H1 (cell line): ENCODE results near the gene TNIK. TPM values are rescaled to one million over a fixed set of nuclear protein-coding genes. Genes with fewer than 3 reads are reported as not detected.

Experiments used
- SRF ChIP-seq: IDR thresholded peaks from 2 replicates; pipeline ENCODE4 v1.6.1; 2011; ENCODE audit warnings: mild to moderate bottlenecking, low read depth, low read length, moderate library complexity
- polyA plus RNA-seq, 7 experiments: library from polyadenylated mRNA; depleted of rRNA in 3 of 7; stranded (reverse) in 5 of 7; unstranded in 2 of 7; fragments of >200 nt in 5 of 7; fragments of 200-250 nt in 2 of 7; gene quantifications; 1 replicate in 5 of 7; 2 replicates in 1 of 7; 4 replicates in 1 of 7; pipeline versions ENCODE4 v1.2.1 to v1.2.3, GENCODE V29; 2011 to 2013; ENCODE audit warnings: missing spikeins in 2 of 7, mixed read lengths in 2 of 7
- total RNA-seq: library from RNA; stranded (reverse); fragmentation: NEBNext Ultra II Directional; extraction: Animal tissue kit (Norgen Biotek cat#: 25700); gene quantifications from 2 replicates; pipeline ENCODE4 v1.2.1, GENCODE V29; 2021

TNIK gene
- total and polyA plus RNA-seq, 2 of the 8 experiments (the other 6 are each of a cell fraction or from before 2014, with no cell fraction given): 7.4 to 42.0 TPM

DNA sequence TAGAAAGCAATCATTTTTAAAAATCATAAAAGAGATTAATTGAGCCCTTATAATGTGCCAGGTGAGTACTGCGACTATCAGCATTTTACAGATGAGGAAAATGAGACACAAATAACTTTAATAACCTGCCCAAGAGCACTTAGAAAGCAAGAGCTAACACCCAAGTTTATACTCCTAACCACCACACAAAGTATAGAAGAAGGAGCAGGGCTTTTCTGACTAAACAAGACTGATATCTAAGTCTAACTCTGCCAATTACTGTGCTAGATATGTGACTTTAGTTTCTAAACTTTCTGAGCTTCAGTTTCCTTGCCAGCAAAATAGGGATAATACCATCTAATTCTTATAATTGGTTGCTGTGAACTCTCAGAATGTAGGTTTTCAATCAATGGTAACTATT lies 47.7 kb downstream of the TNIK start (continued):
- TF ChIP-seq SRF: no peak
